T follicular helper cell (primary cell): ENCODE measurements around the gene KCTD10.
"Not testable (repeated sequence)": the region's sequence is repeated elsewhere in the genome, so short reads cannot be mapped to it uniquely, and the experiment has no call there.

ENCODE experiments used
- DNase-seq: peaks from one replicate; pipeline ENCODE4 v3.0.0-alpha.2; 2020; ENCODE audit warnings: low read depth

KCTD10 gene

GRCh38 chr12:109473526-109474270 lies 3.4 kb downstream of the KCTD10 start:
- DNase-seq: not testable (repeated sequence)

GRCh38 chr12:109473006-109473405 lies 4.1 kb downstream of the KCTD10 start:
- DNase-seq: no peak

- no peak for DNase-seq
These were observed 7.6 kb downstream of the KCTD10 start for GRCh38 chr12:109469517-109469916.

- DNase-seq: no peak
These were observed 9.0 kb downstream of the KCTD10 start for GRCh38 chr12:109467978-109468676.

GRCh38 chr12:109466821-109467220 lies 10.3 kb downstream of the KCTD10 start:
- no peak for DNase-seq

GRCh38 chr12:109466305-109466704 lies 10.8 kb downstream of the KCTD10 start:
- DNase-seq: no peak

- no peak for DNase-seq
These were observed 12.3 kb downstream of the KCTD10 start for GRCh38 chr12:109464642-109465351.

GRCh38 chr12:109463756-109464155 lies 13.3 kb downstream of the KCTD10 start:
- DNase-seq: no peak

GRCh38 chr12:109462868-109463692 lies 14.0 kb downstream of the KCTD10 start:
- no peak for DNase-seq

GRCh38 chr12:109461846-109462756 lies 15.0 kb downstream of the KCTD10 start:
- DNase-seq: no peak

GRCh38 chr12:109461049-109461845 lies 15.9 kb downstream of the KCTD10 start:
- DNase-seq: no peak

- DNase-seq: no peak
These were observed 16.6 kb downstream of the KCTD10 start for GRCh38 chr12:109460538-109460937.

GRCh38 chr12:109459247-109459646 lies 17.9 kb downstream of the KCTD10 start:
- DNase-seq: no peak

GRCh38 chr12:109458771-109459208 lies 18.3 kb downstream of the KCTD10 start:
- DNase-seq: no peak

- DNase-seq: no peak
These were observed 19.0 kb downstream of the KCTD10 start for GRCh38 chr12:109458086-109458485.

GRCh38 chr12:109455706-109456105 lies 21.4 kb downstream of the KCTD10 start:
- DNase-seq: no peak

GRCh38 chr12:109452489-109452888 lies 24.6 kb downstream of the KCTD10 start:
- no peak for DNase-seq

- DNase-seq: no peak
These were observed 25.7 kb downstream of the KCTD10 start for GRCh38 chr12:109451400-109451799.

- no peak for DNase-seq
These were observed 26.1 kb downstream of the KCTD10 start for GRCh38 chr12:109450980-109451379.
